ENCODE results near the gene ZNF469. TPM values are rescaled to one million over a fixed set of nuclear protein-coding genes. Genes with fewer than 3 reads are reported as not detected.

Gene ZNF469
- total RNA-seq, 6 experiments from 2014 or later, result 0.22 to 1.3 (median 0.37) TPM

DNA sequence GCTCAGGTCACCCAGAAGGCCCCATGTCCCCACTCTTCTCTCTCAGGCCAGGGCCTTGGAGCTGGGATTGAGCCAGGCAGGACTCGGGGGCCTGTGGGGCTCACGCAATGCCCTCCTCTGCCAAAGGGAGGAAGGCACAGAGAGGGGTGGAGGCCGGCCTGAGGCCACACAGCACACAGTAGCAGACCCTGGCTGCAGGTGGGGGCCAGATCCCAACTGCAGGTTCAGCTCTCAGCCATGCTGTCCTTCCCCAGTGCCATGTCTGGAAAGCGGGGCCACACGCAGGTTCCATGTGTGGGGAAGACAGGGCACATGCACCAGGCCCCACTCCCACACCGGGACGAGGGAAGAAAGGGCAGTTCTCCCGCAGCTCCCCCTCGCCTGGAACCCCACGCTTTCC lies 37.0 kb downstream of the ZNF469 start:
- TF ChIP-seq, protein P1, sequence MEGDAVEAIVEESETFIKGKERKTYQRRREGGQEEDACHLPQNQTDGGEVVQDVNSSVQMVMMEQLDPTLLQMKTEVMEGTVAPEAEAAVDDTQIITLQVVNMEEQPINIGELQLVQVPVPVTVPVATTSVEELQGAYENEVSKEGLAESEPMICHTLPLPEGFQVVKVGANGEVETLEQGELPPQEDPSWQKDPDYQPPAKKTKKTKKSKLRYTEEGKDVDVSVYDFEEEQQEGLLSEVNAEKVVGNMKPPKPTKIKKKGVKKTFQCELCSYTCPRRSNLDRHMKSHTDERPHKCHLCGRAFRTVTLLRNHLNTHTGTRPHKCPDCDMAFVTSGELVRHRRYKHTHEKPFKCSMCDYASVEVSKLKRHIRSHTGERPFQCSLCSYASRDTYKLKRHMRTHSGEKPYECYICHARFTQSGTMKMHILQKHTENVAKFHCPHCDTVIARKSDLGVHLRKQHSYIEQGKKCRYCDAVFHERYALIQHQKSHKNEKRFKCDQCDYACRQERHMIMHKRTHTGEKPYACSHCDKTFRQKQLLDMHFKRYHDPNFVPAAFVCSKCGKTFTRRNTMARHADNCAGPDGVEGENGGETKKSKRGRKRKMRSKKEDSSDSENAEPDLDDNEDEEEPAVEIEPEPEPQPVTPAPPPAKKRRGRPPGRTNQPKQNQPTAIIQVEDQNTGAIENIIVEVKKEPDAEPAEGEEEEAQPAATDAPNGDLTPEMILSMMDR (IDR thresholded peaks at IDR 0.05), result no peak
- TF ChIP-seq POLR2A (IDR thresholded peaks at IDR 0.05), result no peak
- Histone ChIP-seq H3K9me3 (no peaks in the 10 kb centered on the region), H3K4me3 (no peak overlapping the region), H3K27ac (no peak overlapping the region), H3K4me1 (no peaks in the 10 kb centered on the region), H3K27me3 (no peaks in the 10 kb centered on the region), H3K36me3 (no peaks in the 10 kb centered on the region)
- intact Hi-C loops (cut with DNase I), result no loop called here
- ATAC-seq, result no peak
- DNase-seq, result no peak
- WGBS (ENCODE audit: insufficient coverage, low coverage, low lambda C conversion rate, missing lambda C conversion rate), result no CpG with 5 or more reads among the region's 10 CpGs

DNA sequence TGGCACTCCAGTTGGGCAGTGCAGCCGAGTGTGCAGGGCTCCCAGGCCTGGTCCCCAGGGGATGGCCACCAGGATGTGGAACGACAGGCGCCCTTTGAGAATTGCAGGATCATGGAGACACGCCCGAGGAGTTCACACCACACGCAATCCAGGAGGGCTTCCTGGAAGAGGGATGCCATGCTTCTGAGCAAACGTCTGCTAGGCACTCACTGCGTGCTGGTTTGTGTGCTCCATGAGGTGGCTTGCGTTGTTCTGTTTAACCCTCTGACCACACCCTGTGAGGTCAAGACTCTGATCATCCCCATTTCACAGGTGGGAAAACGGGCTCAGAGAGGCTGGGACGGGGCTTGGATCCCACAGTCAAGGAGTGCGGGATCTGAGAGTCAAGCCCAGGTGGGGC lies 37.7 kb downstream of the ZNF469 start:
- Histone ChIP-seq H3K27me3 (no peaks in the 10 kb centered on the region), H3K27ac (no peak overlapping the region), H3K9me3 (no peaks in the 10 kb centered on the region), H3K36me3 (no peaks in the 10 kb centered on the region), H3K4me1 (no peaks in the 10 kb centered on the region), H3K4me3 (no peak overlapping the region)
- DNase-seq, result no peak
- no peak for ATAC-seq
- intact Hi-C loops (cut with DNase I), result no loop called here
- TF ChIP-seq, protein P1 (IDR thresholded peaks at IDR 0.05), result no peak
- no peak for TF ChIP-seq POLR2A (IDR thresholded peaks at IDR 0.05)
- 33% methylated on average over 2 of the region's 12 CpGs for WGBS (ENCODE audit: insufficient coverage, low coverage, low lambda C conversion rate, missing lambda C conversion rate)

DNA sequence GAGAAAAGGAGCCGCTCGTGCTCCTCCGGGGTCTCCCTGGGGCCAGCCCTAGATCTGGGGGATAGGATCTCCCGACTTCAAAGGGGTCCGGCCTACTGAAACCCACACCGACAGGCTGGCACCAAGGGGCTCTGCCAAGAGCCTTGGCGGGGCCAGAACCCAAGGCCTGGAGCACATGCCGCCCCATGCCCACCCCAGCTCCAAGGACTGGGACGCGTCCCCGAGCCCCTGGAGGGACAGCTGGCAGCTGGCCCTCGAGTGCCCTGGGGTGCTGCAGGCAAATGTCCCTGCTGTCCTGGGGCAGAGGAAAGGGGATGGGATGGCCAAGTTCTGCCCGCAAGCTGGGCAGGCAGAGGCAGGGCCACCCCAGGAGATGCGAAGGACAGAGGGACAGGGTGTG lies 38.5 kb downstream of the ZNF469 start:
- no peaks in the 10 kb centered on the region for H3K4me1 ChIP-seq
- H3K27me3 ChIP-seq, result no peaks in the 10 kb centered on the region
- DNase-seq, result no peak
- no peaks in the 10 kb centered on the region for H3K9me3 ChIP-seq
- 50% methylated on average over 2 of the region's 14 CpGs for WGBS (ENCODE audit: insufficient coverage, low coverage, low lambda C conversion rate, missing lambda C conversion rate)
- intact Hi-C loops (cut with DNase I), result no loop called here
- ATAC-seq, result no peak
- H3K4me3 ChIP-seq, result no peak overlapping the region
- H3K36me3 ChIP-seq, result no peaks in the 10 kb centered on the region
- TF ChIP-seq, protein P1 (IDR thresholded peaks at IDR 0.05), result no peak
- TF ChIP-seq POLR2A (IDR thresholded peaks at IDR 0.05), result no peak
- H3K27ac ChIP-seq, result no peak overlapping the region

DNA sequence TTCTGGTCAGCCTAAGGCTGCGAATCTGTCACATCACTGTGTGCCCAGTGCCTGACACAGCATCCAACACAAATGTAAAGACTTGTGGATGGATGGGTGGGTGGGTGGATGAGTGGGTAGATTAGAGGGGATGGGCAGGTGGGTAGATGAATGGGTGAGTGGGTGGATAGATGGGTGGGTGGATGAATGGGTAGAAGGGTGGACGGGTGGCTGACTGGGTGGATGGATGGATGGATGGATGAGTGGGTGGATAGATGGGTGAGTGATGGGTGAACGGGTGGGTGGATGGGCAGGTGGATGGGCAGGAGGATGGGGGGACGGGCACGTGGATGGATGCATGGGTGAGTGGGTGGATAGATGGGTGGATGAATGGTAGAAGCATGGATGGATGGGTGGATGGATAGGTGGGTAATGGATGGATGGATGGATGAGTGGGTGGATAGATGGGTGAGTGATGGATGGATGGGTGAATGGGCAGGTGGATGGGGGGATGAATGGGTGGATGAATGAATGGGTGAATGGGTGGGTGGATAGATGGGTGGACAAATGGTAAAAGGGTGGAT lies 39.2 kb downstream of the ZNF469 start:
- Histone ChIP-seq H3K36me3 (no peaks in the 10 kb centered on the region), H3K27me3 (no peaks in the 10 kb centered on the region), H3K27ac (no peak overlapping the region), H3K4me3 (no peak overlapping the region), H3K4me1 (no peaks in the 10 kb centered on the region), H3K9me3 (no peaks in the 10 kb centered on the region)
- TF ChIP-seq, protein P1 (IDR thresholded peaks at IDR 0.05), result no peak
- no peak for TF ChIP-seq POLR2A (IDR thresholded peaks at IDR 0.05)
- 45% methylated on average over 5 of the region's 5 CpGs for WGBS (ENCODE audit: insufficient coverage, low coverage, low lambda C conversion rate, missing lambda C conversion rate)
- intact Hi-C loops (cut with DNase I), result no loop called here
- ATAC-seq (no peak), DNase-seq (no peak)
